ENCODE results near the gene RSPO3.

RSPO3 gene

GRCh38 chr6:127195833-127196232 lies 77.4 kb downstream of the RSPO3 start:
- DNase-seq (ENCODE audit: low read depth) = no peak
- no peak for TF ChIP-seq CTCF (IDR thresholded peaks at IDR 0.05; ENCODE audit: insufficient read depth, low read depth, low read length, missing control alignments)
- no peak overlapping the region for H3K4me3 ChIP-seq (ENCODE audit: low read length)

- no peak overlapping the region for H3K4me3 ChIP-seq (ENCODE audit: low read length)
- TF ChIP-seq CTCF (IDR thresholded peaks at IDR 0.05; ENCODE audit: insufficient read depth, low read depth, low read length, missing control alignments) = no peak
- DNase-seq (ENCODE audit: low read depth) = peak; percentile 8
Observed at GRCh38 chr6:127198549-127198948, 80.1 kb downstream of the RSPO3 start.

- TF ChIP-seq CTCF (IDR thresholded peaks at IDR 0.05; ENCODE audit: insufficient read depth, low read depth, low read length, missing control alignments) = no peak
- DNase-seq (ENCODE audit: low read depth) = no peak
- H3K4me3 ChIP-seq (ENCODE audit: low read length) = no peak overlapping the region
Observed at GRCh38 chr6:127199470-127199869, 81.0 kb downstream of the RSPO3 start.

- no peak for TF ChIP-seq CTCF (IDR thresholded peaks at IDR 0.05; ENCODE audit: insufficient read depth, low read depth, low read length, missing control alignments)
- no peak for DNase-seq (ENCODE audit: low read depth)
- H3K4me3 ChIP-seq (ENCODE audit: low read length) = no peak overlapping the region
Observed at GRCh38 chr6:127200114-127200513, 81.6 kb downstream of the RSPO3 start.

- no peak for TF ChIP-seq CTCF (IDR thresholded peaks at IDR 0.05; ENCODE audit: insufficient read depth, low read depth, low read length, missing control alignments)
- no peak overlapping the region for H3K4me3 ChIP-seq (ENCODE audit: low read length)
- DNase-seq (ENCODE audit: low read depth) = peak; percentile 23
Observed at GRCh38 chr6:127201321-127201720, 82.8 kb downstream of the RSPO3 start.

- TF ChIP-seq CTCF (IDR thresholded peaks at IDR 0.05; ENCODE audit: insufficient read depth, low read depth, low read length, missing control alignments) = no peak
- no peak for DNase-seq (ENCODE audit: low read depth)
- no peak overlapping the region for H3K4me3 ChIP-seq (ENCODE audit: low read length)
Observed at GRCh38 chr6:127202676-127203075, 84.2 kb downstream of the RSPO3 start.

- DNase-seq (ENCODE audit: low read depth) = no peak
- TF ChIP-seq CTCF (IDR thresholded peaks at IDR 0.05; ENCODE audit: insufficient read depth, low read depth, low read length, missing control alignments) = no peak
- H3K4me3 ChIP-seq (ENCODE audit: low read length) = no peak overlapping the region
Observed at GRCh38 chr6:127204281-127204680, 85.8 kb downstream of the RSPO3 start.

Data from epithelial cell of esophagus (primary cell).